Measurements from ENCODE around the gene DEFB131B.
"Not testable (repeated sequence)": the region's sequence is repeated elsewhere in the genome, so short reads cannot be mapped to it uniquely, and the experiment has no call there.

The DEFB131B gene, protein sequence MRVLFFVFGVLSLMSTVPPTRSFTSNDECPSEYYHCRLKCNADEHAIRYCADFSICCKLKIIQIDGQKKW
- total RNA-seq, result 0 reads per million in 4 donors

DNA sequence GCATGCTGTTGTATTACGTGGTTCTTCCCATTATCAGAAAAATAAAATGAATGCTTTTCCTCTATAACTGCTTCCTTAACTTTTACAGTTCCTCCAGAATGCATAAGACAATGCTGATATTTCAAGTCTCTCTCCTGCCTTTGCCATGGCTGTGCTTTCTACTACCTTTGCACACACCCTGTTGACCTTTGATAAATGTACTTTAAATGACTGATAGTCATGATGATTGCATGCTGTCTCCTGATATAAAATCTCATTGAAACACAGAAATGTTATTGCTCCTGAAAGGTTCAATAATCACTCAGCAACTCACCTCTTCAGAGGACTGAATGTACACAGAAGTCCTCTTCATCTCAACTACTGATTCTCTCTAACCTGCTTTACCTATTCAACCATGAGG is at the start of gene DEFB131B:
DEFB131B (plus strand) TSS at position 395 of the 400 bp plus-strand sequence; CDS start at position 395, 0 bp downstream.
- DNase-seq, result not testable (repeated sequence)

DNA sequence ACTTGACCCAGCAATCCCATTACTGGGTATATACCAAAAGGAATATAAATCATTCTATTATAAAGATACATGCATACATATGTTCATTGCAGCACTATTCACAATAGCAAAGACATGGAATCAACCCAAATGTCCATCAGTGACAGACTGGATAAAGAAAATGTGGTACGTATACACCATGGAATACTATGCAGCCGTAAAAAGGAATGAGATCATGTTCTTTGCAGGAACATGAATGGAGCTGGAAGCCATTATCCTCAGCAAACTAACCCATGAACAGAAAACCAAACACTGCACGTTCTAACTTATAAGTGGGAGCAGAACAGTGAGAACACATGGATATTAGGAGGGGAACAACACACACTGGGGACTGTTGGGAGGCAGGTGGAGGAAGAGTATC is 49.0 kb upstream of the DEFB131B start:
- not testable (repeated sequence) for DNase-seq

DNA sequence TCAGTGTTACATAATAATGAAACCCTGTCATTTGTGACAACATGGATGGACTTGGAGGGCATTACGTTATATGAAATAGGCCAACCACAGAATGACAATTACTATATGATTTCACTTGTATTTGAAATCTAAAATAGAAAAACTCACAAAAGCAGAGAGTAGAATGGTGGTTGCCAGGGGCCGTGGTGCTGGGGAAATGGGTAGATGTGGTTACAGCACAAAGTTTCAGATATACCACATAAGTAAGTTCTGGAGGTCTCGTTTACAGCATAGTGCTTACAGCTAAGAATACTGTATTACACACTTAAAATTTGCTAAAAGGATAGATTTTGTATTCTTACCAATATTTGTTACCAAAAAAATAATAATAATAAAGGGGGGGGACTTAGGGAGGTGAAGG is 48.6 kb upstream of the DEFB131B start:
- DNase-seq, result not testable (repeated sequence)

DNA sequence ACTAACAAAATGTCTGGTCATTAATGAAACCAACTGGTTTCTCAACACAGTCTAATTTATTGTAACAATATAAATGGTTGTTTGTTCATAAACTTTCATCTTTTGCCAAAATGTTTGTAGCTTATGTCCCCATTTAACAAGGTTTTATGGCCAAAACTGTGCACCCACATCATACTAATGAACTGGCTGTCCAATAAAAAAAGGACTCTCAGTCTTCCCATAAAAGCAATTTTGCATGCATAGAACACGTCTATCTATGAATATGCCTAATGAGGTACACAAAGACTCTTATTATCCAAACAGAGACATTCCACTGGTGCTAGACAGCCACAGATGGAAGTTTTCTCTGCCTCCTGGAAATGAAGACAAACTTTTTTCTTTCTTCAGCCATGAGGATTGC is 45.4 kb upstream of the DEFB131B start, which contains the start of gene DEFB108B:
DEFB108B (plus strand) TSS at position 390 of the 400 bp plus-strand sequence; CDS start at position 390, 0 bp downstream.
- DNase-seq, result not testable (repeated sequence)

DNA sequence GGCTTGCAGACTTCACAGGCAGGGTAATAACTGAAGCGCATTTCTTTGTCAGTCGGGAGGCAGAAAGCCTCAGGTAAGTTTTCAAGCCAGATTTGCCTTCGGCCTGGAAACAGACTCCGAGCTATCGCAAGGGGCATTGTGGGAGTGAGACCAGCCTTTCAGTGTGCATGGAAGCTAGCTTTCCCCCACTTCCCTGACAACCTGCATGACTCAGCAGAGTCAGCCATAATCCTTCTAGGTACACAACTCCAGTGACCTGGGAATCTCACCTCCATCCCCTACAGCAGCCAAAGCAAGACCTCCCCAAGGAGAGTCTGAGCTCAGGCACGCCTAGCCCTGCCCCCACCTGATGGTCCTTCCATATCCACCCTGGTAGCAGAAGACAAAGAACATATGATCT is 35.5 kb upstream of the DEFB131B start:
- not testable (repeated sequence) for DNase-seq

DNA sequence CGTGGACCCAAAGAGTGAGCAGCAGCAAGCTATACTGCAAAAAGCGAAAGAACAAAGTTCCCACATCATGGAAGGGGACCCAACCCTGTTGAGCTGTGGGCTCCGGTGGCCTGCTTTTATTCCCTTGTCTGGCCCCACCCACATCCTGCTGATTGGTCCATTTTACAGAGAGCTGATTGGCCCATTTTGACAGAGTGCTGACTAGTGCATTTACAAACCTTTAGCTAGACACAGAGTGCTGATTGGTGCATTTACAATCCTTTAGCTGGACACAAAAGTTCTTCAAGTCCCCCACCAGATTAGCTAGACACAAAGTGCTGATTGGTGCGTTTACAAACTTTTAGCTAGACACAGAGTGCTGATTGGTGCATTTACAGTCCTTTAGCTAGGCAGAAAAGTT is 34.9 kb upstream of the DEFB131B start:
- DNase-seq, result not testable (repeated sequence)

DNA sequence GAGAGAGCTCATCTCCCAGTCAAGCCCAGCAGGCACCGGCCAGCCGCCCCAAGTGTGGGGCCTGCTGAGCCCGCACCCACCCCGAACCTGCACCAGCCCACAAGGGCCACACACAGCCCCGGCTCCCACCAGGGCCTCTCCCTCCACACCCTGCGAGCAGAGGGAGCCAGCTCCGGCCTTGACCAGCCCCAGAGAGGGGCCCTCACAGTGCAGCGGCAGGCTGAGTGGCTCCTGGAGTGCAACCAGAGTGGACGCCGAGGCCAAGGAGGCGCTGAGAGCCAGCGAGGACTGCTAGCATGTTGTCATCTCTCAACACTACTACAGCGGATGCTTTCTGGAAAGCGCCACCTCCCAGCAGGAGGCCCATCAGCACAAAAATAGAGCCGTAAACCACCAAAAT is 34.4 kb upstream of the DEFB131B start:
- DNase-seq, result no peak

DNA sequence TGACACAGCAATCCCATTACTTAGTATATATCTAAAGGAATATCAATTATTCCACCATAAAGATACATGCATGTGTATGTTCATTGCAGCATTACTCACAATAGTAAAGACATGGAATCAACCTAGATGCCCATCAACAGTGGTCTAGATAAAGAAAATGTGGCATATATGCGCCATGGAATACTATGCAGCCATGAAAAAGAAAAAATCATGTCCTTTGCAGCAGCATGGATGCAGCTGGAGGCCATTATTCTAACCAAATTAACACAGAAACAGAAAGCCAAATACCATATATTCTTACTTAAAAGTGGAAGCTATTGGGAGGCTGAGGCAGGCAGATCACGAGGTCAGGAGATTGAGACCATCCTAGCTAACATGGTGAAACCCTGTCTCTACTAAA is 24.4 kb upstream of the DEFB131B start:
- DNase-seq, result not testable (repeated sequence)

DNA sequence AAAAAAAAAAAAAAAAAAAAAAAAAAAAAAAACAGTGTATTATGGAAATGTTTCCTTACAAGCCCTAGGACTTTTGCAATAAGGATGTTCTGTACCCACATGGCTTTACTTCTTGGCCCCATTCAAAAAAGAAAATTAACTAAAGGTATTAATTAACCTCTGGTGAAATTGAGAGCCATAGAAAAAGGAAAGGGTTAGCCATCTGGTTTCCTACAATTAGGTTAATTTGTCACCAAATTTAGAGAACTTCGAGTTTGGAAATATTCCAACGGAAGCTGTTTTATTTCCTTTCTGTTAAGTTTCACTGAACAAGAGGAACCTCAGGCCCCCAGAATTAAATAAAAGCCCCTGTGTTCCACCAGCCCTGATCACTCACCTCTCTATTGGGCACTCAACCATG is 22.4 kb upstream of the DEFB131B start:
- not testable (repeated sequence) for DNase-seq

DNA sequence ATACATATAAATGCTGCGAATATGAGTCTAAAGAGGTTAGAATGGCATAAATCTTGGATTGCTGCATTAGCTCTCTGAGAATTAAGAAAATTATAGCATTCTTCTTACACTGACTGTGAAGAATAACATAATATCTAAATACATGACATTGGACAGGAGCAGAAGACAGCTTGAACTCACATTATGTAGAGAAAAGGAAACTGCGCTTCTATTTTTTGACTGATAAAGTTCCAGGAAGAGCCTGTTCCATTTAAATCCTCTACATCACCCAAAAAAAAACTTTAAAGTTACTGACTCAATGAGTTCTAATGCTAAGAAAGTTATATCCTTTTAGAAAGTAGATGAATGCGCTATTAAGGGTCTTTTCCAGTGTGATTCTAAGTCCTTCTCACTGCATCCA is 17.4 kb upstream of the DEFB131B start:
- DNase-seq, result not testable (repeated sequence)

DNA sequence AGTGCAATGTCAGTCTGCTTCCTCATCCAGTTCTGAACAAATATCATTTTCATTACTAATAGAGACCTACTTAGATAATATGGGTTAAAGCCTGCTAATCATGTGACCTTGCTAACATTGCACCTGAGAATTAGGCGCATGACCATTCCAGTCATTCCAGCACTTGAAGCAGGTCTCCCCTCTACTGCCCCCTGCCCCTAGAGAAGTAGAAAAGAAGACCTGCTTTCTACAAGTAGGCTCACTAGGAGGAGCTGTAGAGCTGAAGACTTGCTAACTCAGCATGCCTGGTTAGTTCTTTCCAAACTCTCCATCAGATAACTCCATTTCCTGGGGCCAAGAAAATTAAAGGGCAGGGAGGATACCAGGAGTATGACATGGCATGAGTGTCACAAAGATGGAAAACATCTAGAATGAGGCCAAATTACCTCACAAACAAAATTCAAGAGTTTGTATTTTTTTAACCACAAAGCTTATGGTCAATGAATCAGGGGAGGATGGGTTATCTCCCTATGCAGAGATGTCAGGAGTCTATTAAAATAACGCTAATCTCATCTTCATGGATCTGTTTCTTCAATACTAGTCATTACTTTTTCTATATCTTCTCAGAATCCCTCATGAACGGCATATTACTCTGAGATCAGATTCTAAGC is 14.2 kb upstream of the DEFB131B start:
- DNase-seq, result peak in 2 of 5 donors; percentile 11 to 30

DNA sequence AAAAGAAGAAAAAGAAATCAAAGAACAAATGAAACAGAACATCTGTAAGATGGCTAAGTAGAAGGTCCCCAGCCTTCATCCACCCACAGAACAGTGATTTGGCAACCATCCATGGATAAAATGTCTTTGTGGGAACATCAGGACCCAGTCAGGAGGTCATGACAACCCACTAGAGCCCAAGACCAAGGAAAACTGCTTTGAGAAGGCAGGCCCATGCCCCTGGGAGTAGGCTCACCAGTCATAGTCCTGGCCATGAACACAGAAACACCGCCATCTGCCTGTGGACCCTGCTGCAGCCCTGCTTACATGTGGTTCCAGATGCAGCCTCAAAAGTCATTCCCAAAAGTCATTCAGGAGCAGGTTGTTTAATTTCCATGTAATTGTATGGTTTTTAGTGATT is 11.0 kb upstream of the DEFB131B start:
- DNase-seq, result not testable (repeated sequence)

DNA sequence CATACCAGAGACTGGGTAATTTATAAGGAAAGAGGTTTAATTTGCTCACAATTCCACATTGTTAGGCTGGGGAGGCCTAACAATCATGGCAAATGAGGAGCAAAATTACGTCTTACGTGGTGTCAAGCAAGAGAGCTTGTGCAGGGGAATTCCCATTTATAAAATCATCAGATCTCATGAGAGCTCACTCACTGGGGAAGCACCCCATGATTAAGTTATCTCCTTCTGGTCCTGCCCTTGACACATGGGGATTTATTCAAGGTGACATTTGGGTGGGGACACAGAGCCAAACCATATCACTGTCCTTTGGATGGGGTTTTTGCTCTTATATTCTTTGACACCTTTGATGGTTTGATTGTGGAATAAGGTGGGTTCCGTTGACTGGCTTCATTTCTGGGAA is 8.3 kb upstream of the DEFB131B start:
- DNase-seq, result not testable (repeated sequence)

DNA sequence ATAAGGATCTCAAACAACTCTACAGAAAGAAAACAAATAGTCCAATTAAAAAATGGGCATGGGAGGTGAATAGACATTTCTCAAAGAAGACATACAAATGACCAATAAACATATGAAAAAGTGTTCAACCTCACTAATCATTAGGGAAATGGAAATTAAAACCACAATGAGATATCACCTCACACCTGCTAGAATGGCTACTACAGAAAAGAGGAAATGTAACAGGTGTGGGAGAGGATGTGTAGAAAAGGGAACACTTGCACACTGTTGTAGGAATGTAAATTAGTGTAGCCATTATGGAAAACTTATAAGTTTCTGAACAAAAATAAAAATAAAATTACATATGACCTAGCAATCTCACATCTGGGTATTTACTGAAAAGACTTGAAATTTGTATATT is 7.6 kb upstream of the DEFB131B start:
- not testable (repeated sequence) for DNase-seq

DNA sequence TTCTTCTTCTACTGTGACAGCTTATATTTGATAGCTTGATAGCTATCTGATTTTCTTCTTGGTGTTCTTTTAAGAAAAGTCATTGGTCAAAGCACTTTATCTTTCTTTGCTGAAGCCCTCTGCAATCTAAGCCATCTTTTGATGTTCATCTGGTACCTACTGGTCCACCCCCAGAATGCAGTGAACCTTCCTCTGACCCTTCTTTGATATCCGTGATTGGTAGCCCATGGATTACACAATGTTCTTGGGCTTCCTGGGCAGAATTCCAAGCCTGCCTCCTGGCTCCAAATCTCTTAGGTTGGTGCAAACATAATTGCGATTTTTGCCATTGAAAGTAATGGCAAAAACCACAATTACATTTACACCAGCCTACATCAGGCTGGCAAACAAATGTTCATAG is 2.0 kb upstream of the DEFB131B start:
- not testable (repeated sequence) for DNase-seq

DNA sequence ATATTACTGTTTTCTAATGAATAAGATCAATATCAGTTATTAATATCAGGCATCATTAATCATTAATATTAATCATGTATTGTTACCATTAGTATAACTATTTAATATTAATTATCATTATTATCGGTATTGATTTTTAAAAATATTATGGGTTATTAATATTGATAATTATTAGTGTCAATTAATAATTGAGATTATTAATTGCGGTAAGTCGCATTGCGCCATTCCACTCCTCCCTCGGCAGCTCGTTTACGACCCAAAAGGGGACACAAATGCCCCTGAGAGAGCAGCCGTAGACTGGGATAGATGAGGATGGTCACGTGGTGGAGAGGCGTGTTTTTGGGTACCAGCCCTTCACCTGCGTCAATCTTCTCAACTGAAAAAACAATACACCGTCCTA is 7.6 kb downstream of the DEFB131B start:
- not testable (repeated sequence) for DNase-seq

DNA sequence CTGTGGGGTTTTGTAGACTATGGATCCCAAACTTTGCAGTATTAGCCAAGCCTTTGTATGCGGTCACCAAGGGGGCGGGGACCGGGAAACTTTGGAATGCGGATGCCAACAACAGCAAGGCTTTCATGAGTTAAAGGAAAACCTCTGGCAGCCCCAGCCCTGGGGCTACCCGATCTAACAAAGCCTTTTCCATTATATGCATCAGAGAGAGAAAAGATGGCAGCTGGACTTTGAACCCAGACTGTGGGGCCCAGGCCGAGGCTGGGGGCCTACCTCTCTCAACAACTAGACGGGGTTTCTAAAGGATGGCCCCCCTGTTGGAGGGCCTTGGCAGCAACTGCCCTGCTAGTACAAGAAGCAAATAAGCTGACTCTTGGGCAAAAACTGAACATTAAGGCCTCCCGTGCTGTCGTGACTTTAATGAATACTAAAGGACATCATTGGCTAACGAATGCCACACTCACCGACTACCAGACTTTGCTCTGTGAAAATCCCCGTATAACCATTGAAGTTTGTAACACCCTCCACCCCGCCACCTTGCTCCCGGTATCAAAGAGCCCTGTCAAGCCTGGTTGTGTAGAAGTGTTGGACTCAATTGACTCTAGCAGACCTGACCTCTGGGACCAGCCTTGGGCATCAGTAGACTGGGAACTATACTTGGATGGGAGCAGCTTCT is 10.2 kb downstream of the DEFB131B start:
- not testable (repeated sequence) for DNase-seq

DNA sequence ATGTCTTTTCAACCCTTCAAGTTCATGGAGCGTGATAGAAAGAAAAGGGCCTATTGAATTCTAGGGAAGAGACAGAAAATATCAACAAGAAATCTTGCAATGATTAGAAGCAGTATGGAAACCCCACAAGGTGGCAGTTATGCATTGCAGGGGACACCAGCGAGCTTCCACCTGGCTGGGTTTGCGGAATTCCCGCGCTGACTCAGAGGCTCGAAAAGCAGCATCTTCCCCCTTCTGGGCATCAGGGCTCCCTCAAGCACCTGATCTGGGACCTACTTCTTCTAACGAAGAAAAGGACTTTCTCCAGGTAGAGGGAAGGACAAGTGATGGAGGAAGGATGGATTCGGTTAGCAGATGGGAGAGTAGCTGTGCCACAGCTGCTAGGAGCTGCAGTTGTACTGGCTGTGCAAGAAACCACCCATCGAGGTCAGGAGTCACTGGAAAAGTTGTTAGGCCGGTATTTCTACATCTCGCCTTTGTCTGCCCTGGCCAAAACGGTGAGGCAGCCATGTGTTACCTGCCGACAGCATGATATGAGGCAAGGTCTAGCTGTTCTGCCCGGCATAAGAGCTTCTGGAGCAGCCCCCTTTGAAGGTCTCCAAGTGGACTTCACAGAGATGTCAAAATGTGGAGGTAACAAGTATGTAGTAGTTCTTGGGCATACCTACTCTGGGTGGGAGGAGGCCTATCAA is 11.1 kb downstream of the DEFB131B start:
- DNase-seq, result not testable (repeated sequence)

DNA sequence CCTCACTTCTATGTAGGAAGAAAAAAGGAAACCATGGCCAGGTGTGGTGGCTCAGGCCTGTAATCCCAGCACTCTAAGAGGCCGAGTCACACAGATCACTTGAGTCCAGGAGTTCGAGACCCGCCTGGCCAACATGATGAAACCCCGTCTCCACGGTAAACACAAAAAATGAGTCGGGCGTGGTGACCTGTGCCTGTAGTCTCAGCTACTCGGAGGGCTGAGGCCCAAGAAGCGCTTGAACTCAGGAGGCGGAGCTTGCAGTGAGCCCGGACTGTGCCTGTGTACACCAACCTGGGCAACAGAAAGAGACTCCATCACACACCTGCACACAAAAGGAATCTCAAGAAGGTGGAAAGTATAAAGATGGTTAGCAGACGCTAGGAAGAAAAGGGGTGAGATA is 17.7 kb downstream of the DEFB131B start:
- DNase-seq, result no peak

DNA sequence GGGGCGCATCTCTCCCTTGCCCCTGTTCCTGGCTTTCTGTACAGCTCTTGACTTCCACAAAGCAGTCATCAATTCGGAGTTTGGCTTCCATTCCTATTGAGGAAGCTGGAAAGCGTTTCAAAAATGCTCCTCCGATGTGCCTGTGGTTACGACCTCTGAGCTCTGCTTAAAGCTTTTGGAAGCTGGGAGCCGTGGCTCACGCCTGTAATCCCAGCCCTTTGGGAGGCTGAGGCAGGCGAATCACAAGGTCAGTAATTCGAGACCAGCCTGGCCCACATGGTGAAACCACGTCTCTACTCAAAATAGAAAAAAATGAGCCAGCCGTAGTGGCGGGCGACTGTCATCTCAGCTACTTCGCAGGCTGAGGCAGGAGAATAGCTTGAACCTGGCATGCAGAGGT is 22.9 kb downstream of the DEFB131B start:
- not testable (repeated sequence) for DNase-seq

DNA sequence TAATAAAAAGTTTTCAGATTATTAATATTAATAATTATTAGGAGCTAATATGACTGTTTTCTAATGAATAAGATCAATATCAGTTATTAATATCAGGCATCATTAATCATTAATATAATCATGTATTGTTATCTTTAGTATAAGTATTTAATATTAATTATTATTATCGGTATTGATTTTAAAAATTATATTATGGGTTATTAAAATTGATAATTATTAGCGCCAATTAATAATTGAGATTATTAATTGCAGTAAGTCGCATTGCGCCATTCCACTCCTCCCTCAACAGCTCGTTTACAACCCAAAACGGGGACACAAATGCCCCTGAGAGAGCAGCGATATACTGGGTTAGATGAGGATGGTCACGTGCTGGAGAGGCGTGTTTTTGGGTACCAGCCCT is 30.0 kb downstream of the DEFB131B start:
- no peak for DNase-seq

DNA sequence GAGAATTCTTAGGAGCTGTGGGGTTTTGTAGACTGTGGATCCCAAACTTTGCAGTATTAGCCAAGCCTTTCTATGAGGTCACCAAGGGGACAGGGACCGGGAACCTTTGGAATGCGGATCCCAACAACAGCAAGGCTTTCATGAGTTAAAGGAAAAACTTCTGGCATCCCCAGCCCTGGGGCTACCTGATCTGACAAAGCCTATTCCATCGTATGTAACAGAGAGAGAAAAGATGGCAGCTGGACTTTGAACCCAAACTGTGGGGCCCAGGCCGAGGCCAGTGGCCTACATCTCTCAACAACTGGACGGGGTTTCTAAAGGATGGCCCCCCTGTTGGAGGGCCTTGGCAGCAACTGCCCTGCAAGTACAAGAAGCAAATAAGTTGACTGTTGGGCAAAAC is 32.5 kb downstream of the DEFB131B start:
- DNase-seq, result not testable (repeated sequence)

DNA sequence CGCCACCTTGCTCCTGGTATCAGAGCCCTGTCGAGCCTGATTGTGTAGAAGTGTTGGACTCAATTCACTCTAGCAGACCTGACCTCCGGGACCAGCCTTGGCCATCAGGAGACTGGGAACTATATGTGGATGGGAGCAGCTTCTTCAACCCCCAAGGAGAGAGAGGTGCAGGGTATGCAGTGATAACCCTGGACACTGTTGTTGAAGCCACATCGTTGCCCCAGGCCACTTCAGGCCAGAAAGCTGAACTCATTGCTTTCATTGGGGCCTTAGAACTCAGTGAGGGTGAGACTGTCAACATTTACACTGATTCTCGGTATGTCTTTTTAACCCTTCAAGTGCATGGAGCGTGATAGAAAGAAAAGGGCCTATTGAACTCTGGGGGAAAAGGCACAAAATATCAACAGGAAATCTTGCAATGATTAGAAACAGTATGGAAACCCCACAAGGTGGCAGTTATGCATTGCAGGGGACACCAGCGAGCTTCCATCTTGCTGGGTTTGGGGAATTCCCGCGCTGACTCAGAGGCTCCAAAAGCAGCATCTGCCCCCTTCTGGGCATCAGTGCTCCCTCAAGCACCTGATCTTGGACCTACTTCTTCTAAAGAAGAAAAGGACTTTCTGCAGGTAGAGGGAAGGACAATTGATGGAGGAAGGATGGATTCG is 33.2 kb downstream of the DEFB131B start:
- DNase-seq, result peak in 1 of 5 donors; percentile 53

All from T-helper 1 cell (primary cell).